GM18511 (cell line): ENCODE measurements around the gene DAB2.
"Not testable (repeated sequence)": the region's sequence is repeated elsewhere in the genome, so short reads cannot be mapped to it uniquely, and the experiment has no call there.

ENCODE experiments used
- ATAC-seq: cut with Tn5 transposase; IDR thresholded peaks from one replicate; pipeline ENCODE4 v1.9.1; 2021; ENCODE audit warnings: mild to moderate bottlenecking, moderate library complexity; ENCODE audit not compliant: unreplicated experiment

The DAB2 gene

DNA sequence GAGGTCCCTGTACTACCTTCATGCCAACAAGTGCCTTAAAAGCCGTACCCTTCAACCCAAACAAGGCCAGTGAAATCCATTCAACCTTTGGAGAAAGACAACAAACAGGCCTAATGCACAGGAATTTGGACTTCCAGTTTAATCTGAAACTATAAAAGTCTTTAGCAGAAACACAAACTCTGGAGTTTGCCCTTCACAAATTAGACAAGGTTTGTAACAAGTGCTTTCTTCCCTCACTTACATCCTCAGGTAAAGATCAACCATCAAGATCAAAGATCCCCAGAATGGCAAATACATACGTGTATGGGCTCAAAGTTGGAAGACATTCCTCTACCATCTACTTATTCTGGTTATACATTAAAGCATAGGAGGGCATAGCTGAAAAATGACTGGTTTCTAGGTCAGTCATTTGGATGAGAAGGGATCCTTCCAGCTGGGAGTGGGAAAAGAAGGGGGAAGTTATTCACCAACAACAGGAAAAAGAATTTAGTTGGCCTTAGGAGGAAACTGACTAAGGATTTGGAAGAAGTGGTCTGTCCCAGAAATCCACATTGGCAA lies 2.0 kb downstream of the DAB2 start:
- no peak for ATAC-seq

DNA sequence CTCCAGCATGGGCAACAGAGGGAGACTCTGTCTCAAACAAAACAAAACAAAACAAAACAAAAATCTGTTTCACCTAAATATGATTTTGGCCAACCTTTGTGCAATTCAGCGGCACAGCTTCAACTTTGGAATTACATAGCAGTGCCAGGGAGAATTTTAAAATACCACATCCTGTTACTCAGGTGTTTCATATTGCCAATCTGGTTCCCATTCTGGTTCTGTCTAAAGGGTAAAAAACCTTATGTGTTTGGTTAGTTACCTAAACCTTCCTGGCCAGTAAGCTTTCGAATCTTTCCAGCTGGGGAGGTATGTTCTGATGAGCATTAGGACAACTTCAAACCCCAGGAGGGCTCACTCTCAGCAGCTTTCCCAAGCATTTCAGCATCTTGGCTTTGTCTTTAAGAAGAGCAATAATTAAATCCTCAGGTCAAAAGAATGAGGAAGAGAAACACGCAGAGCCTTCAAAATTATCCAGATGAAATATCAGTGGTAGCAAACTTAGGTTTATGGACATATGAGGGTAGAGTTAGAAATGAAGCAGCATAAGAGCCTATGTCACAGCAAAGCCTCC lies 2.7 kb downstream of the DAB2 start:
- no peak for ATAC-seq

DNA sequence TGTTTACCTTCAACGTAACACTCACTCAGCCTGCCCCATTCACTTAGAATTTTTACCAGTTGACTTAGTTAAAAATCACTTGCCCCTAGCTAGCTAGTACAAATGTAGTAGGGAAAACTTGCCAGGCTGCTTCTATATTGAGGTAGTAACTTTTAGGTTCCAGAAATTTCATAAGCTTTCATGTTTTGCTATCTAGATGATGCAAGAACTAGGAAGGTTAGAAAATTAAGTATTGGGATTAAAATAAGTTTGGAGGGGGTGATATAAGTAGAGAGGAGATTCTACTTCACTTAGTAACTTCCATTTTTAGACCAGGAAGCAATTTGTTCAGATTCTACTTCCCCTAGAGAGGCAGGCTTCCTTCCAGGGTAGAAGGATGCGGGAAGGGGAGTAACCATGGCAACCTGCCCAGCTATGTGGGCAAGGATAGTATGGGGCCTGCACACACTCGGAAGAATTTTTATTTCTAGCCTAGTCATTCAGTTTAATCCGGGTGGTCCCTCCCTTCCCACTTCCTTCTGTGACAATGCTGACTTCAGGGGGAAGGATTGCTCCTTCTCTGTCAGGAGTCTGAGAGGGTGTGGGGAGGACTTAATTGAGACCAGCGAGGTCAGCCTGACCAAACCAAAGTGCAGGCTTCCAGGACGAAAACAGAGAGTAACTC lies 4.2 kb downstream of the DAB2 start:
- ATAC-seq: no peak

DNA sequence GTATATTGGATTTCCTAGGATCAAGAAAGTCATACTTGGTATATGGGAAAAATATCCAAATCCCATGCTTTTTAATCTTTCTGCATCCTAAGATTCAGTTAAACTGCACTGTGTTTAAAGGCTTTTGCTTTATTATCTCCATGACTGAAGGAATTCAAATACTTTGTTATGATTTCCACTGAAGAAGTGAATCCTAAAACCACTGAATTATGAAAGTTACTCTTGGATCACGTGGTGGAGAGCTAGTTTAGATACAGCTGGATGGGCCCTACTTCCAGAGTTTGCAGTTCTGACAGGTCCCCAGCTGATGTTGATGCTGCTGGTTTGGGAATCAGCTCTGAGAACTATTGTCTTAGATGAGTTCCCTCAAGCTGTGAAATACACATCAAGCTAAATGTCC lies 5.0 kb downstream of the DAB2 start:
- no peak for ATAC-seq

DNA sequence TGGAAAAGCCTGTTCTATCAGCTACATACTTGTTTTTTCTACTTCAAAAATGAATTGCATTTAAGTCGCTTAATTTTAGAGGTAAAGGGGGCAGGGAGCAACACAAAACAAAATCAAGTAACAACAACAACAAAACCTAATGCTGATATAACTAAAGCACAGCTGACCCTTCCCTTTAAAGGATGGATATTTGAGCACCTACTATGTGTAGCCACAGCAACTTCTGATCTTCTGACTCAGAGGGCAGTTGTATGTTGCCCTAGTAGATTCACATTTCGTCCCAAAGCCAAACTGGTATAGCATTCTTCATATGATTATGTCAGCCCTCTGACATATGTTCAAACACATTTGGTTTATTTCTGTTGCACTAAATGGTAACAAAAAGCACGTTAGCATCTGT lies 6.8 kb downstream of the DAB2 start:
- ATAC-seq: no peak

DNA sequence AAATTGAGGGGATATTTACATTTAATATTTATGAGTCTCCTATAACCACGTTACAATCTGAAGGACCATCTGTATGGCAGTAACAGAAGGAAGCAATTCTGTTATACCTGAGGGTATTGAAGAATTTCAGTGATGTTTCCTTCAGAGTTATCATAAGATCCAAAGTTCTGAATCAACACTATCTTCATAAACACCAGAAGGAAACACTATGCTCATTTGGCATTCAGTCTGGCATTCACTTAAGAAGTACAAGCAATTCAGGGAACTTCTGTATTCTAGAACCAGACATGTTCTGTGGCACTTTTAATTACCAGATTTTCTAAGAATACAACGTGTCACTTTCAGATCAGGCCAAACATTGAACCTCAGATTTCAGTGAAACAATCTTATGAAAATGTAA lies 9.6 kb downstream of the DAB2 start:
- ATAC-seq: no peak

GRCh38 chr5:39414426-39414825 lies 10.4 kb downstream of the DAB2 start:
- no peak for ATAC-seq

- no peak for ATAC-seq
These were observed 11.0 kb downstream of the DAB2 start for GRCh38 chr5:39413771-39414170.

- no peak for ATAC-seq
These were observed 11.9 kb downstream of the DAB2 start for GRCh38 chr5:39412721-39413394.

GRCh38 chr5:39411985-39412384 lies 12.8 kb downstream of the DAB2 start:
- no peak for ATAC-seq

DNA sequence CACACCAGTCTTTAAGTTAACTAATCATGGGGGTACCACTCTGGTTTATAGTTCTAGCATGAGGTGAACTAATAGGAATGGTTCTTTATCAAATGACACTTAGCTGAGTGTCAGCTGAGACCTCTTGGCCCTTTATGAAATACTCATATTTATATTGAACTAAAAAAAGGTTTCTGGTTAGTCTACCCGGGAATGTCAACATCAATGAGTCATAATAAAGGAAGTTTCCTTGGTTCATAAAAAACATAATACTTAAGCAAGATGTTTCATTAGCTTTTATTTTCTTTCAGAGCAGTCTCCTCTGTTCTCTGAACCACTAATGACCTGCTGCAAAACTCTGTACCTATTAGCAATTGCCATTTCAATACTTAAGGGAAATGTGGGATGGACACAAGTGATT lies 13.7 kb downstream of the DAB2 start:
- ATAC-seq: no peak

DNA sequence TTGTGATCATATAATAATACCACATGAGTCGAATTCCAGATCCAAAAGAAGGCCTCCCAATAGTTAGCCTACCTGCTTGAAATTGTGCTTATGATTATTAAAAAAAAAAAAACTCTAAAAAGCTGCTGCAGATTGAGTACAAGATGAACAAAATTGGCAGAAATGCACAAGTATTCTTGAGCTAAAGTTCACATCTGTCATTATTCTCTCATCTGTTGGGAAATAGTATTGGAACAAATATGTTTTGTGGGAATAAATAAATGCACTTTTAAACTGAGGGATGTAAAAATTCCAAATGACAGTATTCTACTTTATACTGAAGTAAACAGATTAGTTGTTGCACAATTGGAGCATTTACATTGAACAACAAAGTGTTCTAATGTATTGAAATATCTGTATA lies 15.7 kb downstream of the DAB2 start:
- no peak for ATAC-seq

DNA sequence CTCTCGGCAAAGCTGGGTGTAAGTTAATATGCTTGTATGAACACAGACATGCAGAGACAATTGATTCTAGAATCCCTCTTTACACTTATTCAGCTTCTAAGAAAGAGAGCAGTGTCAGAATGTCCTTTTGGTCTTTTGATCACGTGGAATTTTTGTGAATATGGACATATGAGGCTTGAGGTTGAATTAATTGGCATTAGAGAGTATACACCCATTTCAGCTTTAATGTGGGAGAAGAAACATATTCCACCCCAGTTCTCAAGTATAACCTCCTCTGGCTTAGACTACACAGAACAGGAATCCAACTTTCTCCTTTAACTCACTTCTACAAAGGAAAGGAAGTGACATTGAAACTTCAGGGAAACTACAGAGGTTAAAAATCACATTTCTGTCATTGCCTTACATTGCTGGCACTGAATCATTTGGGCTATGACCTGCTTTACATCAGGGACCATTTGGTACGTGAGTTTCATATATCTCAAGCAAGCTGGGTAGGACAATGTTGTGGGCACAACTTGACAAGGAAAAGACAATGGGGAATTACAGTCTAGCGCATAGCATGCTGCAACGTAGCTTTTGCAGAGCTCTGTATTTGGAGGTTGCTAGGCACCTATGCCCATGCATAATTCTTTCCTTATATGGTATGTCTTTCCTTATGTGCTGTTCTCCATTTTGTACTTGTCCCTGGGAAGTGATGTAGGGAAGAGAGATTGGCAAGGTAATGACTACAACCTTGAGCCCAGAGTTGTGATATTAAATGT lies 19.5 kb downstream of the DAB2 start:
- no peak for ATAC-seq

- not testable (repeated sequence) for ATAC-seq
These were observed 21.0 kb downstream of the DAB2 start for GRCh38 chr5:39403761-39404160.

DNA sequence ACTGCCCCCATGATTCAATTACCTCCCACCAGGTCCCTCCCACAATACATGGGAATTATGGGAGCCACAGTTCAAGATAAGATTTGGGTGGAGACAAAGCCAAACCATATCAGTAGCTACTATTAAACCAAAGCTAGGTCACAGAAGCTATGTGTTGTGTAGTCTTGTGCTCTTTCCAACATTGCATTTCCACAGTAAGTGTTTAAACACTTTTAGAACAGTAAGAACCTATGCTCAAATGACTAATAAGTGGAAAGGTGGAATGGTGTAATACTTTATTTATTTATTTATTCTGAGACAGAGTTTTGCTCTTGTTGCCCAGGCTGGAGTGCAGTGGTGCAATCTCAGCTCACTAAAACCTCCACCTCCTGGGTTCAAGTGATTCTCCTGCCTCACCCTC lies 22.6 kb downstream of the DAB2 start:
- not testable (repeated sequence) for ATAC-seq

GRCh38 chr5:39400713-39401578 lies 23.8 kb downstream of the DAB2 start:
- no peak for ATAC-seq

GRCh38 chr5:39399135-39400036 lies 25.4 kb downstream of the DAB2 start:
- ATAC-seq: no peak

- no peak for ATAC-seq
These were observed 27.9 kb downstream of the DAB2 start for GRCh38 chr5:39396843-39397242.

DNA sequence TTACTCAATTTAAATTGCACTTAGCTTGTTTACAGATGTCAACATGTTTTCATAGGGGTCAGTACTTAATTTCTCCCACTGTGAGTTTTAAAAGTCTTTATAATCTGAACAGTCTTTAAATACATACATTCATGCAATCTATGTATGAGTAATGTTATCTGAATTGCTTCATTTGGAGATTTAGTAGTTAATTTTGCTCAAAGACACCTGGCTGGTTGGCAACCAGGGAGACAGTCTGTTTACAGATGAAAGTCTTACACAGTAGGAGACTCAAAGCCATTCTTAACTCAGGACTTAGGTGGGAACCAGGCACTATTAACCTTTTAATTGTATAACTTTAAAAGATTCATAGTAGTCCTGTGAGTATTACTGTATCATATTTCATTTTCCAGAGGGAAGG lies 29.3 kb downstream of the DAB2 start:
- no peak for ATAC-seq
